Daoy (cell line): ENCODE measurements around the gene LIFR. TPM values are rescaled to one million over a fixed set of nuclear protein-coding genes. Genes with fewer than 3 reads are reported as not detected.

Experiments used
- DNase-seq: peaks from one replicate; pipeline ENCODE4 v3.0.0-alpha.2; 2015; ENCODE audit warnings: low read depth
- total RNA-seq: library from RNA; depleted of rRNA; stranded (reverse); fragments of >200 nt; shearing (Covaris generic); gene quantifications from 2 replicates; pipeline ENCODE4 v1.2.3, GENCODE V29; 2014

LIFR gene
- total RNA-seq, 1 experiment from 2014 or later = 10.1 TPM

DNA sequence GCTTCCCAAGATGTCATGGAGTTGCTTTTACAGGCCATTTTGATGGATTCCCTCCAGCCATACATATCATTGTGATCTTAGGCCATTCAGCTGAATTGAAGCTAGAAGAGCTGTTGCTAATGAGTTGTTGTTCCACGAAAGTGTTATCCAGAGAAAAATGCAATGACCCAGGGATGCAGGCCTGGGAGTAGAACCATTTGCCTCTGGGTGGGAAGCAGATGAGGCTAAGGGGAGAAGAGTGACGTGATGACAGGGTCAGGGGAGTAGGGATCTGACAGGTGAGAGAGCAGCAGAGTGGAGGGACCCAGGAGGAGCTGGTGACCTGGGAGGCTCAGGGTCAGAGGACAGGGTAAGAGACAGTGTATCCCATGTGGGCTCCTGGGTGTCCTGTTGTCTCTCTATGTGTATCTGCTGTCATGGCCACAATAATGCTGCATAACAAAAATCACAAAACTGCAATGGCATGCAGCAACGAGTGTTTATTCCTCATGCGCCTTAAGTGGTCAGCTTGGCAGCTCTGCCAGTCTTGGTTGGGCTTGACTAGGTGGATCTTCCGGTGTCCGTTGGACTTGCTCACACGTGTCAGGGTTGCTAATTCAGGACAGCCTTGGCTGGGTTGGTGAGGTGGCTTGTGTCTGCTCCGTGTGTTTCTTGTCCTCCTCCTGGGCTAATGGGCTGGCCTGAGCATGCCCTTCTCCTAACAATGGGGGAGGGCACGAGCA, 90.6 kb downstream of the LIFR start:
- no peak for DNase-seq

DNA sequence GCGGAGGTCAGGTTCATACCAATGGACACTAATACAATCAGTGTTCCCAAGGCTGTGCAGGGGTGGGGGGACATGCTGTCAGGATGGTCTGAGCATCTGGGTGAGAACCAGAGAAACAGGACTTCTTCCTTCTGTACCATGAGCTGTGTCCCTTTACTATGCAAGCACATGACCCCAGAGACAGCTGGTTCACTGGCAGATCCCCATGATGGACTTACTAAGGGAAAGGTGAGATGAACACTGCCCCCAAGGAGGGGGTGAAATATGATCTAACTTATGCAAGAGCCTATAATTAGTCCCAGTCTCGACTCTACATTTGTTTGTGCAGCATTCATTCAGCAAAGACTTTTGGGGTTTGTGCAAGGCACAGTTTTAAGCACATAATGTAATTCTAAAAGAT, 91.4 kb downstream of the LIFR start:
- peak; percentile 22 for DNase-seq

- DNase-seq = peak; percentile 81
Observed at GRCh38 chr5:38463634-38464521, 92.6 kb downstream of the LIFR start.

DNA sequence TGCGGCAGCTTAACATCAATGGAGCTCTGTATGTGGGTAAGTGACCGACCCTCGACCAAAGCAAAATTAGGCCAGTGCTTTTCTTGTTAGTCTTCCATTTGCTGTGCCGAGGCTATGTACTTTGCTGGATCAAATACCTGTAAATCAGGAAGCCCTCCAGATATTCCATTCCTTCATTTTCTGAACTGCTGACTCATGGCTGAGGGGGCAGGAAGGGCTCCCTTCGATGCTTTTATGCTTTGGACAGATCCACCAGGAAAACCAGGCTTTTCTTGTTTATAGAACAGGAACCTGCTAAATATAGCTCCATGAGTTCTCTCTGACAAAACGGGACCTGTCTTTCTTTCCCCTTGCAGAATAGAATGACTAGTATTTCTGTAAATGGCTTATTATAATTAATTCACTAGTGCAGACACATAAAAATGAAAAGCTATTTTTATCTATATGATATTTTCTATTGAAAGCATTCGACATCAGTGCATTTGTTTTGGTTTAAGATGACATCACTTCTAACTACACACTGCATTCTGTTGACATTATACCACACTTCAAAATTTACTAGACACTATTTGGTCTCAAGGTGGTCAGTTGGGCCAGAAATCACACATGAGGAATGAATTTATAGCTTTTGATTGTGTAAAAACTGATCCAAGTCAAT, 93.3 kb downstream of the LIFR start:
- no peak for DNase-seq

DNA sequence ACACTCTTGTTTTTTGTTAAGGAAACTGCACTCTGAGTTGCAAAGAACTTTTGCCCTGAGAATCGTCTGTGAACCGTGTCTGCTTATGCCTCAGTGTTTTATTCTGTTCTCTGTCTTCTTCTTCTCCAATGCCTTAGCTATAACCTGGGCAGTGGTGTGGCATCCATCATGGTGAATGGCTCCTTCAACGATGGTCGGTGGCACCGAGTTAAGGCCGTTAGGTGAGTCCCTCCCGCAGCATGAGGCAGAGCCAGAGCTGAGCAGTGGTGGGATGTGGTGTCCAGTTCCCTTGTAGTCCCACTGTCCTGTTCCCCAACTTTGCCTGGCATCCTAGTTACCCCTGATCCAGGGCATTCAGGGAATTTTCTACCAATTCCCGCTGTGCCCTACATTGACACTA, 98.3 kb downstream of the LIFR start:
- no peak for DNase-seq

GRCh38 chr5:38456657-38457399, 99.6 kb downstream of the LIFR start:
- no peak for DNase-seq

GRCh38 chr5:38455796-38456330, 100.6 kb downstream of the LIFR start:
- DNase-seq = no peak

- DNase-seq = no peak
Observed at GRCh38 chr5:38453921-38454320, 102.5 kb downstream of the LIFR start.

DNA sequence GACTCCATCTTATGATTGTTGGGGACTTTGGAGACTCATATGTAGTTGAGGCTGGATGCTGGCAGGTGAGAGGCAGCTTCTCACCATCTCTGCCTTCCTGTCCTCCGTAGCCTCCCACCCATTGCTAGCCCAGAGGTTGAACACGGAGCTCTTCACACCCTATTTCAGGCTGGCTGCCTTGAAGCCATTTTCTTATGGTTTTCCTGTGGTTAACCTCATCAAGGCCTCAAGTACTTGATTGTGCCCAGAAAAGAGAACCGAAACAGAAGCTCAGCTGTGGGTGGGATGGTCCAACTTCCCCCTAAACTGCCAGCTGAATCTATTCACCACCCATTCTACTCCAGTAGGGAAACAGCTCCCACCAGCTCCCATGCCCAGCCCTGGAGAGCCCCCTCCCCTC, 102.9 kb downstream of the LIFR start:
- peak; percentile 52 for DNase-seq

- DNase-seq = no peak
Observed at GRCh38 chr5:38452201-38452600, 104.2 kb downstream of the LIFR start.

- no peak for DNase-seq
Observed at GRCh38 chr5:38451074-38451725, 105.2 kb downstream of the LIFR start.

DNA sequence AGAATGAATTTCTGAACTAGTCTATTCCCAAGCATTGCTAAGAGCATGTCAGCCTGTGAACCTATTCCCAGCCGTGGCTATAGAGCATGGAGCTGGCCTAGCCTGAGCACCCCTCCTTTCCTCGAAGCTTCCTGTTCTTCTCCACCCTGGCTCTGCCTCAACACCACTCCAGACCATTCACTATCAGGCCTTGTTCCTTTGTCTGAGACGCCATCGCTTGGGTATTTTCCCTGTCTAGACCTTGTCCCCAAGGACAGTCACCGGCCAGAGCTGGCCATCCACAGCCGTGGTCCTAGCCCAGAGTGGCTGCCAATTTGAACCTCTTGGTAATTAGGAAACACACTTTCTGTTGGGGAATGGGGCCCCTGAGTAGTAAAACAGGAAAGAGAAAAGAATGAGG, 105.8 kb downstream of the LIFR start:
- no peak for DNase-seq

GRCh38 chr5:38448568-38449350, 107.7 kb downstream of the LIFR start:
- no peak for DNase-seq

- no peak for DNase-seq
Observed at GRCh38 chr5:38447786-38448185, 108.7 kb downstream of the LIFR start.

DNA sequence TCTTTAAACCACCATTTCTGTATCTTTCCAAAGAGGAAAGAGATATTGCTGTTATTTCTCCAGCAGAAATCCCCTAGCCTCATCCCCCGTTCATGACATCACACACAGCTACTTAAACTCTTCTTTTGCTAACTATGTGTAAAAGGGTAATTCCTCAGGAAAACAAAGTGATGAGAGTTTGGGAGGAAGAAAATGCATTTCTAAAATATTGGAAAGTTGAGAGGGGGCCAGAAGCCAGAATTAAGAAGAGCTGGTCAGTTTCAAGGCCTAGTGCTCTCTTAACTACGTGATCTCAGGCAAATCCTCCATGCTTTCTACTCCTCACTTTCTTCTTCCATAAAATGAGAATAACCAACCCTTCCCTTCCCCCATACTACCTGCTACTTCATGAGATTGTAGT, 109.4 kb downstream of the LIFR start:
- no peak for DNase-seq

- DNase-seq = peak; percentile 17
Observed at GRCh38 chr5:38446029-38446522, 110.4 kb downstream of the LIFR start.

DNA sequence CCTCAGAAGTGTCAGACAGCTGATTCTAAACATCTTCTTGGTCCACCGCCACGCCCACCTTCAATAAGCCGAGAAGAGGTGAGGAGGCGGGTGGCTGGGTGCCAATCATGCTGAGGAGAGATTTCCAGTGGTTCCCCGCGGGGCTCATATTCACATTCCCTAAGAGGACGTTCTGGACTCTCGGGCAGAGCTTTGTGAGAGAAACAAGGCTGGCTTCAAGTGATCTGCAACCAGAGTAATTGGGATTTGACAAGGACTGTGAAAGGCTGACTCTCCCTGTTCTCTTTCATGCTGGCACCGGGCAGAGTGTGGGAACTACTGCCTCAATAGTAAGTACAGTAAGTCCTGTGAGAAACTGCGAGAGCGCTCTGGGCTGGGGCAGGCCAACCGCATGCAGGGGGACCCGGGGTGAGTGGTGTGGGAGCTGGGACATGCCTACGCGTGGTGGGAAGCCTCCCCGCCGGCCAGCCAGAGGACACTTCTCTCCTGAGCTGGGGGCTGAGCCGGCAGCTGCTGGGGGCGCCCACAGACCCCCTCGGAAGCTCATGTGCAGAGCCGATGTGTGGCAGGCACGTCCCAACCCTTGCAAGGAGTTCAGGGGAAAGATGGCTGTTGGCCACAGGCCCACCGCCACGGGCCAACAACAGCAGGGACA, 110.9 kb downstream of the LIFR start:
- peak; percentile 58 for DNase-seq

DNA sequence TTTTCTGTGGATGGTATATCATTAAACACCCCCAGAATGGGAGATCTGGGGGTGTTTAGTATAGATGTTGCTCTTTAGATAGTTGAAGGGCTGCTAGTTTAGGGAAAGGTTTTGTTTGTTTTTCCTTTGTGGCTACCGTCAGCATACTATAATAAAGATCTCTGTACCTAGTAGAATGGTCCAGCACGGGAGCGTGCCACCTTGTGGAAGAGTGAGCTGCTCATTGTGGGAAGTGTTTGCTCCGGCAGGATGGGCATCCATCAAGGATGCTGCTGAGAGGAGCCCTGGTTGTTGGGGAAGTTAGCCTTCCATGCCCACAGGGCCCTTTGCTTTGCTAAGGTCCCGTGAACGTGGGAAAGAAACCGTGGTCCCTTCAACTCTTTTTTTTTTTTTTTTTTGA, 113.1 kb downstream of the LIFR start:
- no peak for DNase-seq

- no peak for DNase-seq
Observed at GRCh38 chr5:38442247-38442573, 114.2 kb downstream of the LIFR start.
